Ishikawa (cell line): Measurements from ENCODE around the gene BCO2.

Source experiments
- CEBPB ChIP-seq: IDR thresholded peaks from 2 replicates; pipeline ENCODE4 v1.6.1; 2012
- CREB1 ChIP-seq: IDR thresholded peaks from 2 replicates; pipeline ENCODE4 v1.6.1; 2012; ENCODE audit warnings: low read depth
- EGR1 ChIP-seq: IDR thresholded peaks from 2 replicates; pipeline ENCODE4 v1.6.1; 2012
- EP300 ChIP-seq: IDR thresholded peaks from 2 replicates; pipeline ENCODE4 v1.6.1; 2012; ENCODE audit warnings: borderline replicate concordance
- FOXM1 ChIP-seq: IDR thresholded peaks from 2 replicates; pipeline ENCODE4 v1.6.1; 2012; ENCODE audit warnings: low read depth, borderline replicate concordance
- NFIC ChIP-seq: IDR thresholded peaks from 2 replicates; pipeline ENCODE4 v1.6.1; 2012
- RAD21 ChIP-seq: IDR thresholded peaks from 2 replicates; pipeline ENCODE4 v1.6.1; 2012; ENCODE audit warnings: low read depth
- TAF1 ChIP-seq: IDR thresholded peaks from 2 replicates; pipeline ENCODE4 v1.6.1; 2012; ENCODE audit warnings: low read depth, mild to moderate bottlenecking
- TCF12 ChIP-seq: IDR thresholded peaks from 2 replicates; pipeline ENCODE4 v1.6.1; 2012; ENCODE audit warnings: low read depth
- TEAD4 ChIP-seq: IDR thresholded peaks from 2 replicates; pipeline ENCODE4 v1.6.1; 2012
- YY1 ChIP-seq: IDR thresholded peaks from 2 replicates; pipeline ENCODE4 v1.6.1; 2012; ENCODE audit warnings: low read depth
- ZBTB7A ChIP-seq: IDR thresholded peaks from 2 replicates; pipeline ENCODE4 v1.6.1; 2012; ENCODE audit warnings: low read depth
- TF ChIP-seq, protein P1 (sequence below): IDR thresholded peaks from 2 replicates; pipeline ENCODE4 v1.6.1; 2012
- TF ChIP-seq, protein P2 (sequence below): IDR thresholded peaks from 2 replicates; pipeline ENCODE4 v1.6.1; 2012
- TF ChIP-seq, protein P3 (sequence below): IDR thresholded peaks from 2 replicates; pipeline ENCODE4 v1.6.1; 2012; ENCODE audit warnings: low read depth, mild to moderate bottlenecking

Gene BCO2, protein sequence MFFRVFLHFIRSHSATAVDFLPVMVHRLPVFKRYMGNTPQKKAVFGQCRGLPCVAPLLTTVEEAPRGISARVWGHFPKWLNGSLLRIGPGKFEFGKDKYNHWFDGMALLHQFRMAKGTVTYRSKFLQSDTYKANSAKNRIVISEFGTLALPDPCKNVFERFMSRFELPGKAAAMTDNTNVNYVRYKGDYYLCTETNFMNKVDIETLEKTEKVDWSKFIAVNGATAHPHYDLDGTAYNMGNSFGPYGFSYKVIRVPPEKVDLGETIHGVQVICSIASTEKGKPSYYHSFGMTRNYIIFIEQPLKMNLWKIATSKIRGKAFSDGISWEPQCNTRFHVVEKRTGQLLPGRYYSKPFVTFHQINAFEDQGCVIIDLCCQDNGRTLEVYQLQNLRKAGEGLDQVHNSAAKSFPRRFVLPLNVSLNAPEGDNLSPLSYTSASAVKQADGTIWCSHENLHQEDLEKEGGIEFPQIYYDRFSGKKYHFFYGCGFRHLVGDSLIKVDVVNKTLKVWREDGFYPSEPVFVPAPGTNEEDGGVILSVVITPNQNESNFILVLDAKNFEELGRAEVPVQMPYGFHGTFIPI

DNA sequence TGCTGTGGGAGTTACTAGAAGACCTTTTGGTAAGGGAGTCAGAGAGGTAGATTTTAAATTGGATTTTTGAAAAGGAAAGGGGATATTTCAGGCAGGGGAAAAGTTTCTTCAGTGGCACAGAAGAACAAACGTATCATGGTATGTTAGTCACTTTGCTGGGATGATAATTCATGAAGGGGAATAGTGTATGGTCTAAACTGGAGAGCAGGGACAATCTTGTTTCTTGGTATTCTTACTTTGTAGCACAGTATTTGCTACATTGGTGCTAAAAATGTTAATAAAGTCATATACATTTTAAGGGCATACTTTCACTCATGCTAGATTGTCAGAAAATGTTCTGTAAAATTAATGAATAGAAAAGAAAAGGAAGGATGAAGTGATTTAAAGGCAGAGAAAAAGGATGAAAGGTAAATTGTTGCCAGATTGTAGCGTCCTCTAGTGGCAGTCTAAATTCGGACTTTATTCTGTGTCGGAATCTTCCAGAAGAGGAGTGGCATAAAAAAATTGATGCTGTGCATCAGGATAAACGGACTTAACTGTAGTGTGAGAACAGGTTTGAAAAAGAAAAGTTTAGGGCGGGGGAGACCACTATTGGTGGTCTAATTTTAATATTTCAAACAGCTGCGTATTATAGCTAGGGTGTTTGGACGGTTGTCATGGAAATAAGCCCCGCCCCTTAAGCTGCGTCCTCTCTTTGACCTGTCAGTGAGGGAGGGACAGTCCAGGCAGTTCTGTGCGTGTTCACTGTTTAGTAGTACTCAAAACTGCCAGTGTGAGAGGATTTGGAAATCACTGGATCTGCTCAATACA lies at the start of gene BCO2:
BCO2 (plus strand) TSS at position 724 of the 810 bp plus-strand sequence. CDS start 90 bp downstream, outside the sequence.
- TF ChIP-seq CREB1 (no peak), TEAD4 (peak; percentile 11; the same call in 1 of the 2 replicates), CEBPB (no peak), TCF12 (no peak), FOXM1 (no peak), NFIC (0 out of 2 replicates have a peak, but pooled peaks have one; percentile 10), RAD21 (peak; percentile 79)
- TF ChIP-seq, protein P1, sequence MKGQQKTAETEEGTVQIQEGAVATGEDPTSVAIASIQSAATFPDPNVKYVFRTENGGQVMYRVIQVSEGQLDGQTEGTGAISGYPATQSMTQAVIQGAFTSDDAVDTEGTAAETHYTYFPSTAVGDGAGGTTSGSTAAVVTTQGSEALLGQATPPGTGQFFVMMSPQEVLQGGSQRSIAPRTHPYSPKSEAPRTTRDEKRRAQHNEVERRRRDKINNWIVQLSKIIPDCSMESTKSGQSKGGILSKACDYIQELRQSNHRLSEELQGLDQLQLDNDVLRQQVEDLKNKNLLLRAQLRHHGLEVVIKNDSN, result no peak
- TF ChIP-seq, protein P2, sequence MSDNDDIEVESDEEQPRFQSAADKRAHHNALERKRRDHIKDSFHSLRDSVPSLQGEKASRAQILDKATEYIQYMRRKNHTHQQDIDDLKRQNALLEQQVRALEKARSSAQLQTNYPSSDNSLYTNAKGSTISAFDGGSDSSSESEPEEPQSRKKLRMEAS, result 0 out of 2 replicates have a peak, but pooled peaks have one; percentile 18

DNA sequence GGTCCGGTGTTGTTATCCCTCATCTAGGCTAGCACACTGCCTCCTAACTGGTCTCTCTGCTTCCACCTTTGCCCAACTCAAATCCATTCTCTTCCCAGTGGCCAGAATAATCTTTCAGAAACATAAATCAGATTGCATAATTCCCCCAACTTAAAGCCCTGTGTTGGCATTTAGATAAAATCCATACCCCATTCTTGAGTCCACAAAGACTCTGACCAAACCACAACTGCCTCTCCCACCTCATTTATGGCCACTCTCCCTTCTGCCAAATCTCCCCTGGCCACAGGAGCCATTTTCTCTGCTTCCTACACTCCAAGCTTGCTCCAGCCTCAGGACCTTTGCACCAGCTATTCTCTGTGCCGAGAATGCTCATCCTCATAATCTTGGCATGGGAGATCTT lies 48.3 kb upstream of the BCO2 start:
- TF ChIP-seq TAF1 (no peak), EGR1 (no peak), TCF12 (no peak), ZBTB7A (no peak), FOXM1 (no peak), CREB1 (no peak), CEBPB (no peak), TEAD4 (no peak), NFIC (no peak), YY1 (no peak), EP300 (no peak), RAD21 (no peak)
- TF ChIP-seq, protein P2, result no peak
- TF ChIP-seq, protein P1, result no peak
- TF ChIP-seq, protein P3, sequence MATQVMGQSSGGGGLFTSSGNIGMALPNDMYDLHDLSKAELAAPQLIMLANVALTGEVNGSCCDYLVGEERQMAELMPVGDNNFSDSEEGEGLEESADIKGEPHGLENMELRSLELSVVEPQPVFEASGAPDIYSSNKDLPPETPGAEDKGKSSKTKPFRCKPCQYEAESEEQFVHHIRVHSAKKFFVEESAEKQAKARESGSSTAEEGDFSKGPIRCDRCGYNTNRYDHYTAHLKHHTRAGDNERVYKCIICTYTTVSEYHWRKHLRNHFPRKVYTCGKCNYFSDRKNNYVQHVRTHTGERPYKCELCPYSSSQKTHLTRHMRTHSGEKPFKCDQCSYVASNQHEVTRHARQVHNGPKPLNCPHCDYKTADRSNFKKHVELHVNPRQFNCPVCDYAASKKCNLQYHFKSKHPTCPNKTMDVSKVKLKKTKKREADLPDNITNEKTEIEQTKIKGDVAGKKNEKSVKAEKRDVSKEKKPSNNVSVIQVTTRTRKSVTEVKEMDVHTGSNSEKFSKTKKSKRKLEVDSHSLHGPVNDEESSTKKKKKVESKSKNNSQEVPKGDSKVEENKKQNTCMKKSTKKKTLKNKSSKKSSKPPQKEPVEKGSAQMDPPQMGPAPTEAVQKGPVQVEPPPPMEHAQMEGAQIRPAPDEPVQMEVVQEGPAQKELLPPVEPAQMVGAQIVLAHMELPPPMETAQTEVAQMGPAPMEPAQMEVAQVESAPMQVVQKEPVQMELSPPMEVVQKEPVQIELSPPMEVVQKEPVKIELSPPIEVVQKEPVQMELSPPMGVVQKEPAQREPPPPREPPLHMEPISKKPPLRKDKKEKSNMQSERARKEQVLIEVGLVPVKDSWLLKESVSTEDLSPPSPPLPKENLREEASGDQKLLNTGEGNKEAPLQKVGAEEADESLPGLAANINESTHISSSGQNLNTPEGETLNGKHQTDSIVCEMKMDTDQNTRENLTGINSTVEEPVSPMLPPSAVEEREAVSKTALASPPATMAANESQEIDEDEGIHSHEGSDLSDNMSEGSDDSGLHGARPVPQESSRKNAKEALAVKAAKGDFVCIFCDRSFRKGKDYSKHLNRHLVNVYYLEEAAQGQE, result no peak

DNA sequence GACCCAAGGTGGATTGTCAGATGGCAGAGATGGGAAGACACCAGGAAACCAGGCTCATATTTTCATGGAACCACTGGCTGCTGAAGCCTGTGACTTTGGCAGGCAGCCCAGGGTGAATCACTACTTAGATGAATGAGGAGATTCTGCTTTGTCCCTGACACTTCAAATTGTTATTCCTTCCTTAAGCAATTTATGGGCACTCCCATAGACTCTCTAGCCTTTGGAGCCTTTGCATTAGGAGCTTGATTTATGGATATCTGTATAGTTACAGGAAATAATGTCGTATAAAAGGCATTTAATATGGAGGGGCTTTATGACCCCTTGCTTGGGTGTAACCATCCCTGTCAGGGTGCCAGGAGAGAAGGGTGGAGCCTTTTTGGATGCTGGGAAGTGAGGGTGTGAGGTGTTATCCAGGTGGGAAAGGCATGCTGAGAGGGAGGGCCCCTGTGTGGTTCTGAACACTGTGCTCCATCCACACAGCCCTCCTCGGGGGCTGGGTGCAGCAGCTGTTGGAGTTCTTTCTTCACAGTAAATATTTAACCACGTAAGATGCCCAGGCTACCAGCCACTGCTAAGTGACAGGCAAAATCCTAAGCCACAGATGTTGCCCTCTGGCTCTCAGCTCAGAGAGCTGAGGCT lies 46.7 kb upstream of the BCO2 start:
- peak; percentile 8; the same call in 1 of the 2 replicates for TF ChIP-seq NFIC
- no peak for TF ChIP-seq TCF12
- no peak for TF ChIP-seq FOXM1

DNA sequence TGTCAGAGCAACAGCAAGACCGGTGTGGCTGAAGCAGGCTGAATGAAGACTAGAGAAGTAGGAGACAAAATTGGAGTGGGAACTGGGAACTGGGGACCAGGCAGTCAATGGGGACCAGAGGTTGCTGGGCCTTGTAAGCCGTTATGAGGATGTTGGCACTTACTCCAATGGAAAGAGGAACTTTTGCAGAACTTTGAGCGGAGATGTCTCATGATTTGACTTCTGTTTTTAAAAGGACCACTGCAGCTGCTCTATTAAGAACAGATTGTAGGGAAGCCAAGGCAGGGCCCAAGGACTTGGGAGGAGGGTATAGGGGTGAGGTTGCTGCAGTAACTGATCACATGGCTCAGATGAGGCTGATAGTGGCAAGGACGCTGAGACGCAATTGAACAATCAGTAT lies 45.7 kb upstream of the BCO2 start:
- TF ChIP-seq CREB1 (no peak), RAD21 (no peak), FOXM1 (no peak), TEAD4 (no peak), EGR1 (no peak), NFIC (no peak), TCF12 (no peak)

DNA sequence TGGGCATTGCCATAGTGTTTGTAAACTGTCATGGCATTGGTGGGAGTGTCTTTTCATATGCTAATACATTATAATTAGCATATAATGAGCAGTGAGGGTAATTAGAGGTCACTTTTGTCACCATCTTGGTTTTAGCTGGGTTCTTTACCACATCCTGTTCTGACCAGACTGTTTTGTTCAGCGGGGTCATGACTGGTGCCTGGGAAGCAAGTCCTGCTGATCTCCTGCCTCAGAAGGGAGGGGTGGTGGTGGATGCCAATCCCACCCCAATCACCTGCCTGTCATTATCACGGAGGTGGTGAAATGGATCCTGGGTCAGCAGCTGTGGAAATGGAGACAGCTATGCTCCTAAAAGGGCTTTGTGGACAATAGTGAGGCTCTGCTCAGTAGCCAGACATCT lies 42.6 kb upstream of the BCO2 start:
- TF ChIP-seq CREB1 (no peak), ZBTB7A (no peak), EGR1 (no peak), YY1 (no peak), FOXM1 (no peak), CEBPB (no peak), NFIC (no peak), EP300 (no peak), TEAD4 (no peak), TCF12 (no peak), RAD21 (no peak)
- TF ChIP-seq, protein P2, result no peak
- TF ChIP-seq, protein P3, result no peak
